ENCODE measurements around the gene PNMA1. TPM values are rescaled to one million over a fixed set of nuclear protein-coding genes. Genes with fewer than 3 reads are reported as not detected.

The PNMA1 gene
- total RNA-seq, 2 experiments from 2014 or later, result 43.2 to 44.7 TPM

- ChIA-PET CTCF (interaction anchor here (0.5 to 6.7 kb wide), 12 partner anchors 8 to 155 kb away, joined by 3 to 57 read pairs (median 4); no protein-coding TSS in a partner anchor), POLR2A (interaction anchor here (0.5 to 5.2 kb wide), 8 partner anchors 11 to 132 kb away, joined by 3 to 45 read pairs (median 4); partner anchors contain the start of gene ZNF410)
Observed at GRCh38 chr14:73753887-73754795, 40.0 kb upstream of the PNMA1 start.

- ChIA-PET POLR2A (interaction anchor here (1.2 to 5.2 kb wide), 4 partner anchors 9 to 133 kb away, joined by 3 to 45 read pairs (median 16); partner anchors contain the start of gene ZNF410), CTCF (interaction anchor here (0.7 to 6.7 kb wide), 11 partner anchors 9 to 396 kb away, joined by 3 to 57 read pairs (median 3); no protein-coding TSS in a partner anchor)
Observed at GRCh38 chr14:73753124-73753886, 39.1 kb upstream of the PNMA1 start.

- CTCF ChIA-PET, result interaction anchor here (0.9 to 6.7 kb wide), 7 partner anchors 10 to 36 kb away, joined by 3 to 57 read pairs (median 6); no protein-coding TSS in a partner anchor
- POLR2A ChIA-PET, result interaction anchor here (1.2 to 5.2 kb wide), 3 partner anchors 10 to 35 kb away, joined by 3 to 45 read pairs (median 28); no protein-coding TSS in a partner anchor
Observed at GRCh38 chr14:73752297-73752992, 38.3 kb upstream of the PNMA1 start.

DNA sequence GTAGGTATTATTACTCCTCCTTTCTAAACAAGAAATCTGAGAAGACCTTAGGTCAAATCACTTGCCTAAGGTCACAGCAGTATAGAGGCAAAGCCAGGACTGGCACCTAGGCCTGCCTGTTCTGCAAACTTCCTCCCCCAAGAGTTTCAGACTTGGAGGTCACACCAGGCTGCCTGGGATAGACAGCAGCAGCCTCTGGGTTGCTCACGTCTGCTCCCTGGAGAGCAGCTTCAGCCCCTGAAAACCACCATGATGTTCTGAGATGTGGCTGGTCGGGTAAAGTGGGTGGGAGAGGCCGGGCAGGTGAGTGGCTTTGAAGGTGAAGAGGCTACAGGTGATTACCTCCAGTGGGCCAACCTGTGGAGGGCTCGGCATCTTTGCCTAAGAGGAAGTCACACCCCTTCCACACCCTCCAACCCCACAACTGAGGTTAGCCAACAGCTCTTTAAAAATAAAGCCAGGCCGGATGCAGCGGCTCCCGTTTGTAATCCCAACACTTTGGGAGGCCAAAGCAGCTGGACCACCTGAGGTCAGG, 37.0 kb upstream of the PNMA1 start:
- ChIA-PET POLR2A (no interaction called here), CTCF (interaction anchor here (0.7 to 6.7 kb wide), 5 partner anchors 9 to 35 kb away, joined by 3 to 57 read pairs (median 28); no protein-coding TSS in a partner anchor)

DNA sequence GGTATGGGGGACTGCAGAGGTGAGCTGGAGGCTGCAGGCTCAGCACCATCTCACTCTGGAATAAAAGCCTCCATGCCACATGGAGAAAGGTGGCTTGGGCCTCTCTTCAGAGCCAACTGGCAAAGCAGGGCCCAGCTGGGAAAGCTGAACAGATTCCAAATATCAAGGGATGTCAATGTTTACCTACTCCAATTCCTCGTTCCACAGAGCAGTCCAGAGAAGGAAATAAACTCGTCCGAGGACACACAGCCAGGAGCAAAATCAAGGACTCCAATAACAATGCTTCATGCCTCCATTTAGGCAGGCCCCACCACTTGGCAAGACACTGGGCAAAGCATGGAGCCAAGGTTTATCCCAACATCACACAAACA, 36.3 kb upstream of the PNMA1 start:
- ChIA-PET CTCF (interaction anchor here (0.8 to 6.7 kb wide), 5 partner anchors 8 to 79 kb away, joined by 3 to 57 read pairs (median 14); a partner anchor contains a TSS), POLR2A (interaction anchor here (2.5 kb wide), 1 partner anchor 8 kb away, joined by 11 read pairs; a partner anchor contains a TSS)

GRCh38 chr14:73749706-73750530, 35.7 kb upstream of the PNMA1 start:
- POLR2A ChIA-PET, result interaction anchor here (2.5 kb wide), 1 partner anchor 9 kb away, joined by 11 read pairs; a partner anchor contains a TSS
- CTCF ChIA-PET, result interaction anchor here (0.7 to 6.7 kb wide), 6 partner anchors 7 to 101 kb away, joined by 3 to 57 read pairs (median 4); a partner anchor contains a TSS

DNA sequence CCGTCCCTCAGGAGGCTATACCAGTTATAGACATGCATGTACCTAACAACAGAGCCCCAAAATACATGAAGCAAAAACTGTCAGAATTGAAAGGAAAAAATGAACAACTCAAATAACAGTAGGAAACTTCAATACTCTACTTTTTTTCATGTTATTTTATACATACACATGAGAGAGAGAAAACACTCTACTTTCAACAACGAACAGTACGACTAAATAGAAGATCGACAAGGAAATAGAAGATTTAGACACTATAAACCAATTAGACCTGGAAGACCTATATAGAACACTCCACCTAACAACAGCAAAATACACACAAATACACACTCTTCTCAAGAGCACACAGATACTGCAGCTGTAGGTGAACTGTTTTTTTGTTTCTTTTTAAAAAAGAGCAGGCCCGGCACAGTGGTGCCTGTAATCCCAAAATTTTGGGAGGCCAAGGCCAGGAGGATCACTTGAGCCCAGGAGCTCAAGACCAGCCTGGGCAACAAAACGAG, 34.7 kb upstream of the PNMA1 start:
- ChIA-PET POLR2A (interaction anchor here (0.8 to 2.5 kb wide), 2 partner anchors 10 to 103 kb away, joined by 3 to 11 read pairs; partner anchors contain the start of gene PTGR2), CTCF (interaction anchor here (0.6 to 2.7 kb wide), 4 partner anchors 9 to 143 kb away, joined by 3 to 14 read pairs (median 3); a partner anchor contains a TSS)

GRCh38 chr14:73747379-73748211, 33.4 kb upstream of the PNMA1 start:
- ChIA-PET CTCF (interaction anchor here (1.0 to 2.7 kb wide), 4 partner anchors 11 to 78 kb away, joined by 3 to 14 read pairs (median 3); a partner anchor contains a TSS), POLR2A (interaction anchor here (0.7 to 1.1 kb wide), 2 partner anchors 12 to 177 kb away, joined by 3 to 4 read pairs; a partner anchor contains a TSS)

DNA sequence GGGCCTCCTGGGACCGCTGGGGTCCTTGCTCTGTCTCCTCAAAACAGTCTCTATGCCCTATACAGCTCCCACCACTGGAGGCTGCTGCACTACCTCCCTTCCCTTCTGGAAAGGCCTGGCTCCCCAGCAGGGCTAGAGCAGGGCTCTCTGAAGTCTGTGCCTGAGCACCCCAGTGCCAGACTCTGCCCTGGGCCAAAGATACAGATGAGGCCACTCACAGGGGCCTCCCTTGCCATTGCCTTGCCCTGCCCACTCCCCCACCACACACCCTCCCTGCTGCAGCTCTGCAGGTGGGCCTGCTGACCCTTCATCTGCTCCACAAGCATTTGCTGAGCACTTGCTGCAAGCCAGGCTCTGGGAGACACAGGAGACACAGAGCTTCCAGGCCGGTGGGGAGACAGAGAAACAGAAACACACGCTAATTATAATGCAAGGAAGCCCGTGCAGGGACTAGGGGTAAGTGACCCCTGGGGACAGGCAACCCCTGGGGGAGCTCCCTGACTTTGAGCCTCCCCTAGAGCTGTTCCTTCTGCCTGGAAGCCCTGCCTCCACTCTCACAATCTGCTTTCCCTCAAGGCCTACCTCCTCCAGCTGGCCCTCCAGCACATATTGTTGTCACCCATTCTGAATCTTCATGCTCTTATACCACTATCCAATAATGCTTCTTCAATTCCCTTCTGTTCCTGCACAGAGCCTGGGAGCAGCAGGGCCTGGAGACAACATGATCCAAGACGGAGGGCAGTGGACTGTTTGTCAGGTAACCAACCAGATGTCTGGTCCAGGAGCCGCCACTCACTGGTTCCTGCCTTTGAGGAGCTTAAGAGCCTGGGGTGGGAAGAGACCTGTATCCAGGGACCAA, 32.6 kb upstream of the PNMA1 start:
- POLR2A ChIA-PET, result interaction anchor here (0.6 to 1.1 kb wide), 3 partner anchors 13 to 176 kb away, joined by 3 to 4 read pairs (median 3); a partner anchor contains a TSS
- CTCF ChIA-PET, result interaction anchor here (1.0 to 7.8 kb wide), 4 partner anchors 7 to 79 kb away, joined by 3 to 57 read pairs (median 3); no protein-coding TSS in a partner anchor

- POLR2A ChIA-PET, result interaction anchor here (0.6 to 5.5 kb wide), 3 partner anchors 8 to 156 kb away, joined by 3 to 38 read pairs (median 28); a partner anchor contains a TSS
- CTCF ChIA-PET, result interaction anchor here (0.9 to 7.8 kb wide), 5 partner anchors 8 to 30 kb away, joined by 3 to 57 read pairs (median 3); a partner anchor contains a TSS
Observed at GRCh38 chr14:73745571-73746519, 31.7 kb upstream of the PNMA1 start.

DNA sequence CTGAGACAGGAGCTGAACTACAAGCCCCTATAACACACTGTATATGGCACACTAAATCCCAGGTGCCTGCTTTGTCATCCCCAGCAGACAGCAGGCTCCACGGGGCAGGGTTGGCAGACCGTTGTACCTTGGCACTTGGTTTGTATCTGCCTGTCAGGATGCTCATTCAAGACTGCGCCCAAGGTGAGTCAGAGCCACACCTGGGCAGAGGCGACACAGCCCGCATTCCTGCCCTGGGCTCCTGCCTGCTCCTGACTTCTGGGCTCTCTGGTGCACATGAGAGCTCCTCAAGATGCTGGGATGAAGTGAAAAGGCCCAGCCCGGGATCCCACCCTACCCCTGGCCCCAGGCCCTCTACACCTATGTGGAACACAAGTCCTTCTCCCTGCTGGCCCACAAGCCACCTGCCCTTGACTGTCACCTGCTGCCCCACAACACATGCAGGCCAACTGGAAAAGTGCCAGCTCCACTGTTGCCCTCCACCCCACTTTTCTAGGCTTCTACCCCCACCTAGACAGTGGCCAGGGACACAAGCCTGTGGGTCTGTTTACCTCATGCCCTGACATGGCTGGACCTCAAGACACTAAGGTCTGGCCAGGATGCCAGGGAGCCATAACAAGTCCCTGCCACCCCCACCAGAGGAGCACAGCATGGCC, 30.8 kb upstream of the PNMA1 start:
- CTCF ChIA-PET, result interaction anchor here (0.6 to 7.8 kb wide), 6 partner anchors 8 to 196 kb away, joined by 3 to 57 read pairs (median 4); a partner anchor contains a TSS
- POLR2A ChIA-PET, result interaction anchor here (0.5 to 5.5 kb wide), 5 partner anchors 9 to 215 kb away, joined by 3 to 38 read pairs (median 4); a partner anchor contains a TSS

- ChIA-PET POLR2A (interaction anchor here (0.5 to 5.5 kb wide), 6 partner anchors 10 to 214 kb away, joined by 3 to 38 read pairs (median 4); a partner anchor contains a TSS), CTCF (interaction anchor here (0.6 to 7.8 kb wide), 8 partner anchors 9 to 197 kb away, joined by 3 to 57 read pairs (median 7); a partner anchor contains a TSS)
Observed at GRCh38 chr14:73744175-73744867, 30.1 kb upstream of the PNMA1 start.

All from activated CD8-positive, alpha-beta memory T cell treated with anti-CD3 and anti-CD28 coated beads for 36 hours (primary cell).